Measurements from ENCODE around the gene BTF3L4. TPM values are rescaled to one million over a fixed set of nuclear protein-coding genes. Genes with fewer than 3 reads are reported as not detected.
A peak's percentile ranks its signal among the peaks of the same experiment; 100 is the strongest.
"Not testable (repeated sequence)": the region's sequence is repeated elsewhere in the genome, so short reads cannot be mapped to it uniquely, and the experiment has no call there.

The BTF3L4 gene
- total RNA-seq, result 31.0 and 41.9 TPM in 2 replicates

DNA sequence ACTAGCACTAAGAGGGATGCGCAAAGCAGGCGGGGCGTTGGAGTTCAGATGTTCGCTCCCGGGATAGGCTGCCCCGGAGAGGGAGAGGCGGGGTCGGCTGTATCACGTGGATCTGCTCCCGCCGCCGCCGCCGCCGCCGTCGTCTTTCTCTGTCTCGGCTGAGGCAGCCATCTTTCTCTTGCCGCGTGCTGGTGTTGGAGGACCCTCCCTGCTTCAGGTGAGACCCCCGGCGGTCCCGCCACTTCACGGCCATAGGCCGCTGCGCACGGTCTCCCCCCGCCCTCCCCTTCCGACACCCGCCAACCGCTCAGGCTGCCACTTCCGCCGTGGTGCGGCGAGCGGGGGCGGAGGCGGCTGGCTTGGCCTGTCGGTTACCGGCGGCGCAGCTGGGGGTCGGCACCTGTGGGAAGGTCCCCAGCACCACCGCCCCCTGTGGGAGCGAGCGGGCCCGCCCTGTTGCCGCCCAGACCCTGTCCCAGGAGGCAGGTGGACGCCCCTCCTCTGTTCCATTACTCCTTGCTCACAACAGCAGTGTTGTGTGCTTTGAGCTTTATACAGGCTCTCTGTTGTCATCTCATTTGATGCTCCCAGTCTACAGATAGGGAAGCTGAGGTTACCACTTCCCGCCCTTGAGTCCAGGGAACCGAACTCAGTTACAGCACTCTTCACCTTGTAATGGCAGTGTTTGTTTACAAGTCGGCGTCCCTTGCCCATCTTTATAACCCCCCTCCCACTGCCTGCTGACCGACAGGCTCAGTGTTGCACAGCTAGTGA is at the start of gene BTF3L4:
TSS of gene BTF3L4 (plus strand) at position 133 of the 774 bp plus-strand sequence. CDS start 3,553 bp downstream, outside the sequence.
- DNase-seq (ENCODE audit: extremely low read depth, low read depth, low spot score), result no peak

DNA sequence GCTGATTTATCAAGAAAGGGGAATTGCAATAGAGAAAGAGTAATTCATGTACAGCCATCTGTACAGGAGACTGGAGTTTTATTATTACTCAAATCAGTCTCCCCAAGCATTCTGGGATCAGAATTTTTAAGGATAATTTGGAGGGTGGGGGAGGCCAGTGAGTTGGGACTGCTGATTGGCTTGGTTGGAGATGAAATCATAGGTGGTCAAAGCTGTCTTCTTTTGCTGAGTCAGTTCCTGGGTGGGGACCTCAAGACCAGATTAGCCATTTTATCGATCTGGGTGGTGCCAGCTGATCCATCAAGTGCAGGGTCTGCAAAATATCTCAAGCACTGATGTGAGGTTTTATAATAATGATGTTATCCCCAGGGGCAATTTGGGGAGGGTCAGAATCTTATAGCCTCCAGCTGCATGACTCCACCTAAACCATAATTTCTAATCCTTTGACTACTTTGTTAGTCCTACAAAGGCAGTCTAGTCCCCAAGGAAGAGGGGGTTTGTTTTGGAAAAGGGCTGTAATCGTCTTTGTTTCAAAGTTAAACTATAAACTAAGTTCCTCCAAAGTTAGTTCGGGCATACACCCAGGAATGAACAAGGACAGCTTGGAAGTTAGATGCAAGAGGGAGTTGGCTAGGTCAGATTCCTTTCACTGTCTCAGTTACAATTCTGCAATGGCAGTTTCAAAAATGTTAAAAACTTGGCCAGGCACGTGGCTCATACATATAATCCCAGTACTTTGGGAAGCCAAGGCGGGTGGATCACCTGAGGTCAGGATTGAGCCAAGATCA is 48.7 kb upstream of the BTF3L4 start:
- DNase-seq (ENCODE audit: extremely low read depth, low read depth, low spot score), result no peak

- no peak for DNase-seq (ENCODE audit: extremely low read depth, low read depth, low spot score)
These were observed 47.9 kb upstream of the BTF3L4 start for GRCh38 chr1:52008071-52008809.

GRCh38 chr1:52022133-52022532 is 34.0 kb upstream of the BTF3L4 start:
- DNase-seq (ENCODE audit: extremely low read depth, low read depth, low spot score), result peak; percentile 50

- no peak for DNase-seq (ENCODE audit: extremely low read depth, low read depth, low spot score)
These were observed 29.8 kb upstream of the BTF3L4 start for GRCh38 chr1:52026278-52026677.

GRCh38 chr1:52028328-52028727 is 27.8 kb upstream of the BTF3L4 start:
- DNase-seq (ENCODE audit: extremely low read depth, low read depth, low spot score), result no peak

DNA sequence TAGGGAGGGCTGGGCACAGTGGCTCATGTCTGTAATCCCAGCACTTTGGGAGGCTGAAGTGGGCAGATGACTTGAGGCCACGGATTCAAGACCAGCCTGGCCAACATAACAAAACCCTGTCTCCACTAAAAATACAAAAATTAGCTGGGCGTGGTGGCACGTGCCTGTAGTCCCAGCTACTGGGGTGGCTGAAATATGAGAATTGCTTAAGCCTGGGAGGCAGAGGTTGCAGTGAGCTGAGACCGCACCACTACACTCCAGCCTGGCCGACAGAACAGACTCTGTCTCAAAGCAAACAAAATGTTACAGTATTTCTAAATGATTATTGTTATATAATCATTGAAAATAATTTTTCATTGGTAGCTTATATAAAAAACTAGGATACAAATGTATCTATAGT is 27.3 kb upstream of the BTF3L4 start:
- DNase-seq (ENCODE audit: extremely low read depth, low read depth, low spot score), result not testable (repeated sequence)

DNA sequence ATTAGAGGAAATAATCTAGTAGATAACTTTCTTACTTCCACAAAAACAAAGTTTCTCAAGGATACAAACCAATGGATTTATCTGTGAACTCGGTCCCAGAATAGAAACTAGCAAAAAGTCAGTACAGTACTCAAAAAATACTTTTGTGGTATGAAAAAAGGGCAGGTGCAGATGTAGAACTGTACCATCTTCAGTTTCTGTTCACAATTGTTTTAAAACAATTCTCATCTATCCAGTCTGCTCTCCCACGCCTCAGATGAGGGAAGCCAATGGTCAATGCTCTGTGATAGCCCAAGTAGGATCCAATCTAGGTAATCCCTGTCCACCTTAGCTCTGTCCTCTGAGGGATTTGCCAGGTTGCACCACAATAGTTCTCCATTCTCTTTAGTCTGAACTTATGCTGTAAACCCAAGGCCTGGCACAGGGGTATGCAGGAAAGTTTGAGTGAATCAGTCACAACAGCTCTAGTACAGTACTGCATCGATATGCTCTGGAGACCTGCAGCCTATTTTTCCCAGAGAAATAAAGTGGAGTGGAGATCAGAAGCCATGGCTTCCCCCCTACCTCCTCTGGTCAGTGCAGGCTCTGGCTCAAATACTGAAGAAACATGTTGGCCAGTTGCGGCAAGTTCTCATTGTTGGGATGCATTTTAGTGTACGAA is 23.8 kb upstream of the BTF3L4 start:
- no peak for DNase-seq (ENCODE audit: extremely low read depth, low read depth, low spot score)

DNA sequence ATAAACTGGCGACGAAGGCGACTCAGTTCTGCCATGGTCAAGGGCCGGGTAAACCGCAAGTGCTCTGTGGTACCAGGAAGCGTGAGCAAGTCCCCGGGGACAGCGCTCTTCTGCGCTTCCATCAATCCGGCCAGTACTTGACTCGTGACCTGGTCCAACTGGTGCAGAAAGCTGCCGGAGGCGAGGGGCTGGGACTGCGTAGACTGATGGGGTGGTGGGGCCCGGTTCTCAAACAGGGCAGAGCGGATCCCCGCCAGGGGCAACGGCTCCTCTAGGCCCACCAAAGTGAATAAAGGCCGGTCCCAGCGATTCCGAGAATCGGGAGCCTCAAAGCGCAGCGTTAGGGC is 23.3 kb upstream of the BTF3L4 start:
- no peak for DNase-seq (ENCODE audit: extremely low read depth, low read depth, low spot score)

DNA sequence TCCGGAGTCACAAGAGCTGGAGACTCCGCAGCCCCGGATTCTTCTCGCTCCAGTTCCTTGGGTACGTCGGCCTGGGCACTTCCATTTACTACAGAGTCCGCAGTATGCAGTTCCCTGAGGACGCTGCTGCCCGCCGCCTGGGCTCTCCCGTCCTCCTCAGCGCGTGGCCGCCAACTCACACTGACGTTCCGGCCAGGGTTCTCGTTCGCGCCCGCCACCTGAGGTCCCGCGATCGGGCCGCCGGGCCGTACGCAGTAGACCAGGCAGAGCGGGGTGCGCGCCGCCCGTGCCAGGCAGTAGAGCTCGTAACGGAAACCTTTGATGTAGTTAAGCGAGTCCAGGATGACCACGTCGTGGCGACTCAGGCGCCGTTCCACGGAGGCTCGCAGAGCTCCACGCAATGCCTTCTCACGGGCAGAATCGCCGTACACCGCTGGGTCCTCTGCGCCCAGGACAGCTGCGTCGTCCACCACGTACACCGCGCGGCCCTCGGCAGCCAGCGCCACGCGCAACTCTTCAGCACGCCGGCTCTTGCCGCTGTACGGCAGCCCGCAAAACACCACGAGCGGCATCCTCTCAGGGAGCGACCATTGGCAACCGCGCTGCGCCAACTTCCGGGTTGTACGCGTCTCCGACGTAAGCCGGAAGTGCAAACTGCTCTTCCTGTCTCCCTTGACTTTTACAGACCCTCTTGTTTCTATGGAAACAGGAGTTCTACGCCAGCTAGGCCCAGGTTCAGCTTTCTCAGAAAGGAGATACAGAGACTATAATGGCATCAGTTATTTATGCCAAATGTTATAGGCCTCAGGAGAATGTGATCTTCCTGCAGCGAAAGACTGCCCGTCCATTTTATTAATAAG is 22.7 kb upstream of the BTF3L4 start, which contains the start of gene KTI12:
TSS of gene KTI12 (minus strand) at position 621 of the 860 bp plus-strand sequence. CDS start at position 572, 49 bp downstream.
- peak; percentile 77 for DNase-seq (ENCODE audit: extremely low read depth, low read depth, low spot score)

DNA sequence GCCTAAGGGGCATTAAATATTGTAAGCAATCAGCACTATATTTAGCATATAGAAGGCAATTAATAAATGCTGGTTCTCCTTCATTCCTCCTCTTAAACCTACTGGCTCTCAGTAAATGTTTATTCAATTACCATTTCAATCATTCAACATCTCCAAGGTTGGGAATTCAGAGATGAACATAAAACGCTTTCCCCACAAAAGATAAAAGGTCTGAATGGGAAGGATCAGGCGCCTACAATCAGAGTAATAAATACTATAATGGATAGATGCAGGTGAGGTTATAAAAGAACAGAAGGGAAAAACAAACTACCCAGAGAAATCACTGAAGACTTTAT is 22.1 kb upstream of the BTF3L4 start:
- DNase-seq (ENCODE audit: extremely low read depth, low read depth, low spot score), result no peak

DNA sequence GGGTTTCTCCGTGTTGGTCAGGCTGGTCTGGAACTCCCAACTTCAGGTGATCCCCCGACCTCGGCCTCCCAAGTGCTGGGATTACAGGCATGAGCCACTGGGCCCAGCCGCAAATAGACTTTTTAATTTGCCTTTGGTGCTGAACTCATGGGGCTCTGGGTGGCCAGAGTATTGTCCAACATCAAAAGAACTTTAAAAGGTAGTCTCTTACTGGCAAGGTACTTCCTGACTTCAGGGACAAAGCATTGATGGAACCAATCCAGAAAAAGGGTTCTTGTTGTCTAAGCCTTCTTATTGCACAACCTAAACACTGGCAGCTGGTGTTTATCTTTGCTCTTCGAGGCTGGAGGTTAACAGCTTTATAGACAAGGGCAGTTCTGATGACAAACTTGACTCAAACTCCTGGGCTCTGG is 18.7 kb upstream of the BTF3L4 start:
- no peak for DNase-seq (ENCODE audit: extremely low read depth, low read depth, low spot score)

DNA sequence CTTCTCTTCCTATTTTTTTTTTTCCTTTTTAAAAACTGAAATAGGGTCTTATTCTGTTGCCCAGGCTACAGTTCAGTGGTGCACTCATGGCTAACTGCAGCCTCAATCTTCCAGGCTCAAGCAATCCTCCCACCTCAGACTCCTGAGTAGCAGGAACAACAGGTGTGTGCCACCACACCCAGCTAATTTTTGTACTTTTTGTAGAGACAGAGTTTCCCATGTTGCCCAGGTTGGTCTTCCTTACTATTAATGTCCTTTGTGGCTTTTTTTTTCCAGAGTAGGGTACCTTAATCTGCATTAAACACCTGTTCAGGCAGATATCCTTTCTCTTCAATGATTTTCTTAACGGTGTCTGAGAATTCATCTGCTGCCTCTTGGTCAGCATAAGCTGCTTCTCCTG is 18.2 kb upstream of the BTF3L4 start:
- DNase-seq (ENCODE audit: extremely low read depth, low read depth, low spot score), result no peak

DNA sequence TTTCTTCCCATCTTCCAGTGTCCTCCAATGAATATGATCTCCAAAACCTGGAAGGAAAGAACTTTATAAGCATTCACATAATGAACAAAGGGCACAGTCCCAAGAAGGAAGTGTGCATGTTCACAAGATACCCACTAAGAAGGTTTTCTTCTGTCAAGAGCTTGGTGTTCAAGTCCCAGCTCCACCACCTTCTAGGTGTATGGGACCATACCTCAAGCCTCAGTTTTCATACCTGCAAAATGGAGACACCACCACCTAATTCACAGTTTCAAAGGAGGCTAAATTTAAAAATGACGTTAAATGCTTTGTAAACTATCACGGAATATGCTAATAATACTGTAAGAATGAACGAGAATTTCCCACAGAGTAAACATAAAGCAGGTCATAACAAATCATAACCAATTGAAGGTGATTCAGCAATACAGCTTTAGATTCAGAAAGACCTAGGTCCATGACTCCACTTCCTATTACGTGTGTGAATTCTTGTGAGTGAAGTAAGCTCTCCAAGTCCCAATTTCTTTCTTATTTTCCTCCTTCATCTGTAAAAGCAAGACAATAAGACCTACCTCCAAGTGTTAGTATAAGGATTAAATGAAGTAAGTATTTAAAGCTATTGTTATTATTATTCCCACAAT is 14.4 kb upstream of the BTF3L4 start:
- no peak for DNase-seq (ENCODE audit: extremely low read depth, low read depth, low spot score)

DNA sequence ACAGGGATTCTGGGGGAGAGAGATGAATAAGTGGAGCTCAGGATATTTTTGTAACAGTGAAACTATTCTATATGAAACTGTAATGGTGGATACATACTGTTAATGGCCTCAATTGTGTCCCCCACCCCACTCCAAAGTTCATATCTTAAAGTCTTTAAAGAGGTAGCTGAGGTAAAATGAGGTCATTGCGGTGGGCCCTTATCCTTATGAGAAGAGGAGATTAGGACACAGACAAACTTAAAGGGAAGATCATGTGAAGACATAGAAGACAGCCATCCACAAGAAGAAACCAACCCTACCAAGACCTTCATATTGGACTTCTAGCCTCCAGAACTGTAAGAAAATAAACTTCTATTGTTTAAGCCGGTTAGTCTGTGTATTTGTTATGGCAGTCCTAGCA is 10.9 kb upstream of the BTF3L4 start:
- no peak for DNase-seq (ENCODE audit: extremely low read depth, low read depth, low spot score)

GRCh38 chr1:52045666-52046195 is 10.4 kb upstream of the BTF3L4 start:
- DNase-seq (ENCODE audit: extremely low read depth, low read depth, low spot score), result not testable (repeated sequence)

GRCh38 chr1:52049337-52049736 is 6.8 kb upstream of the BTF3L4 start:
- DNase-seq (ENCODE audit: extremely low read depth, low read depth, low spot score), result not testable (repeated sequence)

DNA sequence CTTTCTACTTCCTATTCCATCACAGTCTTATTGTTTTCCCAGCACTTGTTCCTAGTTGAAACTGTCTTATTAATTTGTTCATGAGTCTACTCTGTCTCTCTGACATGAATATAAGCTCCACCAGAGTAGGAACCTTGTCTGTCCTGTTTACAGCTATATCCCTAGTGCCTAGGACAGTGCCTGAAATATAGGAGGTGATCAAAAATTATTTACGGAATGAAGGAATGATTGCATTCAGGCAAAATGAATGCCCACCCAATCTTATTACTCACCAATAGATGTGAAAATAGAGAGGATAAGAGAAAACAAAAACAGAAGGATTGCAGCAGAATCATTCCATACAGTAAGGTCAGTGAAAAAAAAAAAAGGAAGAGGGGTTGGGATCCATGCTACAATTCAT is 2.2 kb upstream of the BTF3L4 start:
- no peak for DNase-seq (ENCODE audit: extremely low read depth, low read depth, low spot score)

GRCh38 chr1:52054496-52055065 is 1.5 kb upstream of the BTF3L4 start:
- no peak for DNase-seq (ENCODE audit: extremely low read depth, low read depth, low spot score)
